HepG2 (cell line): ENCODE data around the gene TARM1. TPM values are rescaled to one million over a fixed set of nuclear protein-coding genes. Genes with fewer than 3 reads are reported as not detected.
A peak's percentile ranks its signal among the peaks of the same experiment; 100 is the strongest.

Experiments used
- ATAC-seq: fragments of 200-7000 bp; cut with Tn5 transposase; 3 replicates; pipeline ENCODE4 v1.9.1; 2020; ENCODE audit warnings: mild to moderate bottlenecking, moderate library complexity
- BruUV-seq: library from RNA; stranded (reverse); fragments of 400-500 nt; replicated peaks from 2 replicates; lab custom pipeline; 2021; lab: Mats Ljungman, UMichigan
- CTCF ChIA-PET: fragments of 300-600 bp; formaldehyde crosslinking; extraction: SDS; loops from one replicate; lab custom pipeline; 2021; ENCODE audit warnings: low total read pairs, inconsistent platforms, low intra/inter-chr PET ratio; lab: Yijun Ruan, JAX
- POLR2A ChIA-PET: fragments of 350-600 bp; sonication (Branson Sonifier 250); formaldehyde crosslinking; loops from one replicate; lab custom pipeline; 2020; ENCODE audit warnings: antibody characterized with exemption, inconsistent platforms; lab: Yijun Ruan, JAX
- DNase-seq: peaks from one replicate; pipeline ENCODE4 v3.0.0-alpha.2; 2015; ENCODE audit warnings: low spot score
- FAIRE-seq: peaks from 3 replicates; lab custom pipeline; 2011; peaks lifted over from hg19 to GRCh38; lab: Jason Lieb, UNC
- H2AFZ ChIP-seq: one replicate; pipeline ENCODE4 v1.6.1; 2011; ENCODE audit warnings: low read length, inconsistent platforms
- H3K27ac ChIP-seq: fragments of 300-600 bp; 3 replicates; pipeline ENCODE4 v1.8.0; 2011; ENCODE audit warnings: mixed run types, mild to moderate bottlenecking, mixed read lengths, low read length, inconsistent platforms; ENCODE audit not compliant: insufficient read depth; ENCODE audit errors: extremely low read length
- H3K27me3 ChIP-seq, 2 experiments: fragments of 200-600 bp in 1 of 2; 2 replicates in 1 of 2; 3 replicates in 1 of 2; pipeline versions ENCODE4 v1.6.0 to v1.8.0; 2011; ENCODE audit warnings: low read length in 2 of 2, mild to moderate bottlenecking in 2 of 2, moderate library complexity in 2 of 2, inconsistent platforms in 1 of 2; ENCODE audit not compliant: insufficient read depth in 2 of 2, control insufficient read depth in 1 of 2
- H3K36me3 ChIP-seq, 2 experiments: fragments of 200-600 bp in 1 of 2; replicated peaks in 1 of 2; 2 replicates in 1 of 2; 3 replicates in 1 of 2; pipeline versions ENCODE4 v1.5.1 to v1.8.0; 2011; ENCODE audit warnings: low read length in 2 of 2, inconsistent platforms in 1 of 2; ENCODE audit not compliant: insufficient read depth in 2 of 2, control insufficient read depth in 1 of 2
- H3K4me1 ChIP-seq: 2 replicates; pipeline ENCODE4 v1.5.1; 2012; ENCODE audit warnings: low read length, inconsistent platforms; ENCODE audit not compliant: insufficient read depth
- H3K4me2 ChIP-seq: 2 replicates; pipeline ENCODE4 v1.6.0; 2011; ENCODE audit warnings: low read depth, low read length, inconsistent platforms
- H3K4me3 ChIP-seq, 3 experiments: fragments of 200-600 bp in 1 of 3; sonication (generic), shearing (Covaris generic) in 1 of 3; replicated peaks in 1 of 3; 2 replicates each; pipeline ENCODE4 v1.5.1; 2011 to 2016; ENCODE audit warnings: low read length in 3 of 3, inconsistent platforms in 2 of 3, low read depth in 2 of 3, mild to moderate bottlenecking in 2 of 3, control low read depth in 1 of 3, mixed read lengths in 1 of 3; ENCODE audit not compliant: insufficient read depth in 1 of 3
- H3K79me2 ChIP-seq: one replicate; pipeline ENCODE4 v1.6.1; 2011; ENCODE audit warnings: low read length, inconsistent platforms; ENCODE audit not compliant: insufficient read depth
- H3K9ac ChIP-seq: 2 replicates; pipeline ENCODE4 v1.6.0; 2011; ENCODE audit warnings: mild to moderate bottlenecking, low read depth, low read length, inconsistent platforms; ENCODE audit not compliant: insufficient read depth
- H3K9me3 ChIP-seq: 2 replicates; pipeline ENCODE4 v1.5.1; 2012; ENCODE audit warnings: mild to moderate bottlenecking, low read length
- H4K20me1 ChIP-seq: 2 replicates; pipeline ENCODE4 v1.6.0; 2011; ENCODE audit warnings: inconsistent platforms, mild to moderate bottlenecking, low read length, moderate library complexity; ENCODE audit not compliant: insufficient read depth
- DNMT1 ChIP-seq: sonication (generic); formaldehyde crosslinking; IDR thresholded peaks from 2 replicates; pipeline ENCODE4 v1.5.1; 2020; ENCODE audit warnings: mild to moderate bottlenecking, missing genetic modification reagents
- YEATS4 ChIP-seq: sonication (generic); formaldehyde crosslinking; IDR thresholded peaks from 2 replicates; pipeline ENCODE4 v1.4.0; 2020; ENCODE audit warnings: missing genetic modification reagents, borderline replicate concordance
- ZNF468 ChIP-seq: sonication (generic); formaldehyde crosslinking; IDR thresholded peaks from 2 replicates; pipeline ENCODE4 v1.8.0; 2022; ENCODE audit warnings: mild to moderate bottlenecking, moderate library complexity, missing genetic modification reagents
- WGBS: methylation state at CpG from one replicate; pipeline ENCODE4 v1.1.6; 2017; ENCODE audit warnings: low lambda C conversion rate; 5-methylcytosine and 5-hydroxymethylcytosine counted together
- in situ Hi-C: cut with HindIII; loops from 2 replicates; pipeline ENCODE4 v1.10.0; 2017; ENCODE audit warnings: low pct_unique_long_range_greater_than_20kb; ENCODE audit not compliant: extremely low pct_ligation_motif_present
- intact Hi-C: fragments of 100-400 bp; cut with micrococcal nuclease; formaldehyde crosslinking; loops from one replicate; pipeline ENCODE4 v1.10.0; 2022; ENCODE audit not compliant: unreplicated experiment
- polyA plus RNA-seq, 8 experiments: library from polyadenylated mRNA; depleted of rRNA in 3 of 8; stranded (reverse) in 7 of 8; unstranded in 1 of 8; fragments of >200 nt; fragmentation: Illumina TruSeq in 4 of 8; extraction: Trizol in 4 of 8; gene quantifications; 2 replicates each; pipeline versions ENCODE4 v1.2.1 to v1.2.3, GENCODE V29; 2011 to 2016; ENCODE audit warnings: low read depth in 4 of 8, missing spikeins in 1 of 8, mixed read lengths in 1 of 8; ENCODE audit not compliant: insufficient read depth in 1 of 8
- total RNA-seq, 5 experiments: library from RNA; depleted of rRNA; stranded (reverse); fragments of >200 nt; fragmentation: Illumina TruSeq; extraction: Trizol; gene quantifications; 2 replicates each; pipeline ENCODE4 v1.2.3, GENCODE V29; 2016; ENCODE audit warnings: low read depth in 1 of 5
- TF ChIP-seq, protein P1 (sequence below): sonication (generic); formaldehyde crosslinking; IDR thresholded peaks from 2 replicates; pipeline ENCODE4 v1.9.0; 2021; ENCODE audit warnings: missing genetic modification reagents, borderline replicate concordance
- TF ChIP-seq, protein P2 (sequence below): sonication (generic); formaldehyde crosslinking; IDR thresholded peaks from 2 replicates; pipeline ENCODE4 v1.4.0; 2020; ENCODE audit warnings: missing genetic modification reagents
- TF ChIP-seq, protein P3 (sequence below): sonication (generic); formaldehyde crosslinking; IDR thresholded peaks from 2 replicates; pipeline ENCODE4 v1.5.0; 2020; ENCODE audit warnings: mild to moderate bottlenecking, missing genetic modification reagents, moderate library complexity
- TF ChIP-seq, protein P4 (sequence below): sonication (generic); formaldehyde crosslinking; IDR thresholded peaks from 2 replicates; pipeline ENCODE4 v1.5.0; 2020; ENCODE audit warnings: mild to moderate bottlenecking, missing genetic modification reagents

TARM1 gene
- total and polyA plus RNA-seq, 2 of the 13 experiments (the other 11 are each of a cell fraction or from before 2014, with no cell fraction given): not detected

DNA sequence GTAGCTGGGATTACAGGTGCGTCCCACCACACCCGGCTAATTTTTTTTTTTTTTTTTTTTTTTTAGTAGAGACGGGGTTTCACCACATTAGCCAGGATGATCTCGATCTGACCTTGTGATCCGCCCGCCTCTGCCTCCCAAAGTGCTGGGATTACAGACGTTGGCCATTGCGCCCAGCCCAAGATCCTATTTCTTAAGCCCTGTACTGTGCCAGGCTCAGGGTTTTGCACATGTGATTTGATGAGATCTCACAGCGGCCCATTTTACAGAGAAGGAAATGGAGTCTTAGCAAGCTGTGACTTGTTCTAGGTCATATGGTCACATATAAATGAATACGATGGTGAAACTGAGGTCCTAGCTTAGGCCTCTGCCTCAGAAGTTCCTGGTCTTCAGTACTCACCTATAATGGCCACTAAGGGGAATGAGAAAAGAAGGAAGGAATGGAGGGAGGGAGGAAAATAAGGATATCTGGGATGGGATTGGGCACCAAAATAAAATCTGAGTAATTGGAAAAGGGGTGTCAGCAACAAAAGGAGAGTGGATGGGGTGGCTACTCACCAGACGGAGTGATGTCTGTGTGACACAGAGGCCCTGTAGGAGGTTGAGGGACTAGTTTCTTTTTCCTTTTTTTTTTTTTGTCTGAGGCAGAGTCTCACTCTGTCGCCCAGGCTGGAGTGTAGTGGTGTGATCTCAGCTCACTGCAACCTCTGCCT lies 18.2 kb upstream of the TARM1 start:
- H3K36me3 ChIP-seq: no peaks in the 10 kb centered on the region
- no peak for DNase-seq
- no peak overlapping the region for H2AFZ ChIP-seq
- H3K79me2 ChIP-seq: peaks cover 9% of the 10 kb centered on the region
- 65% methylated on average over 12 of the region's 12 CpGs for WGBS
- intact Hi-C loops: no loop called here
- H3K4me1 ChIP-seq: peaks cover 27% of the 10 kb centered on the region
- peaks cover 0 to 16% of the 10 kb centered on the region in 2 experiments; a peak in 1 of 5 replicates for H3K27me3 ChIP-seq
- TF ChIP-seq YEATS4 (CRISPR knock-in tag) (no peak), DNMT1 (no peak), ZNF468 (CRISPR knock-in tag) (no peak)
- TF ChIP-seq, protein P1, sequence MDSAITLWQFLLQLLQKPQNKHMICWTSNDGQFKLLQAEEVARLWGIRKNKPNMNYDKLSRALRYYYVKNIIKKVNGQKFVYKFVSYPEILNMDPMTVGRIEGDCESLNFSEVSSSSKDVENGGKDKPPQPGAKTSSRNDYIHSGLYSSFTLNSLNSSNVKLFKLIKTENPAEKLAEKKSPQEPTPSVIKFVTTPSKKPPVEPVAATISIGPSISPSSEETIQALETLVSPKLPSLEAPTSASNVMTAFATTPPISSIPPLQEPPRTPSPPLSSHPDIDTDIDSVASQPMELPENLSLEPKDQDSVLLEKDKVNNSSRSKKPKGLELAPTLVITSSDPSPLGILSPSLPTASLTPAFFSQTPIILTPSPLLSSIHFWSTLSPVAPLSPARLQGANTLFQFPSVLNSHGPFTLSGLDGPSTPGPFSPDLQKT: no peak
- no peak overlapping the region for H3K4me3 ChIP-seq
- H3K9me3 ChIP-seq: no peaks in the 10 kb centered on the region
- FAIRE-seq: no peak
- CTCF ChIA-PET: no interaction called here
- no peak for ATAC-seq
- H4K20me1 ChIP-seq: no peaks in the 10 kb centered on the region
- BruUV-seq: no TSS peak
- H3K9ac ChIP-seq: no peak overlapping the region
- in situ Hi-C loops: no loop called here
- no peak overlapping the region for H3K4me2 ChIP-seq
- POLR2A ChIA-PET: no interaction called here
- H3K27ac ChIP-seq: no peak overlapping the region

DNA sequence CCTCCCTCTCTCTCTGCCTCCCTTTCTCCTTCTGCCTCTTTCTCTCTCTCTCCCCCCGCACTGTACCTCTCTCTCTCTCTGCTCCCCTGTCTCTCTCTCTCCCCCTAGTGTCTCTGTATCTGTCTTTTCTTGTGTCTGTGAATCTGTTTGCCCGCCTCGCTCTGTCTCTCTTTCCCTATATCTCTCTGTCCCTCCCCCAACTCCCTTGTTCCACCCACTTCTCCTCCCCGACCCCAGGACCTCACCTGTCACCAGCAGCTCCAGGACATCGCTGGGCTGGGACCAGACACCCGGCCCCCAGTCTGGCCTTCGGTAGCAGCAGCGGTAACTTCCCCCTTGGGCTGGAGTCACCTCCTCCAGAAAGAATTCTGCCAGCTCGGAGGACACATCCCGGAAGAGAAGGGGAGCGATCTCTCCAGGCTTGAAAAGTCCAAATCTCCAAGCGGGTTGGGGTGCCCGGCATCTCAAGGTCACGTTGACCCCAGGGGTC lies 15.5 kb upstream of the TARM1 start:
- Histone ChIP-seq H3K79me2 (no peaks in the 10 kb centered on the region), H3K27me3 (peaks cover 0 to 16% of the 10 kb centered on the region in 2 experiments; a peak in 1 of 5 replicates), H4K20me1 (no peaks in the 10 kb centered on the region), H3K9ac (peak overlapping the region; percentile 31; the same call in 1 of the 2 replicates), H3K9me3 (no peaks in the 10 kb centered on the region), H2AFZ (no peak overlapping the region), H3K36me3 (no peaks in the 10 kb centered on the region), H3K4me1 (peaks cover 18% of the 10 kb centered on the region), H3K27ac (no peak overlapping the region), H3K4me3 (peak overlapping the region; percentile 47 to 66 (median 62)), H3K4me2 (peak overlapping the region; percentile 90)
- POLR2A ChIA-PET: interaction anchor here (1.4 to 2.5 kb wide), 2 partner anchors 19 to 40 kb away, joined by 5 to 9 read pairs; partner anchors contain the start of genes CNOT3, PRPF31 and TFPT
- BruUV-seq: no TSS peak
- CTCF ChIA-PET: no interaction called here
- in situ Hi-C loops: no loop called here
- intact Hi-C loops: no loop called here
- ATAC-seq: peak; percentile 55
- WGBS: 3% methylated on average over 14 of the region's 14 CpGs
- FAIRE-seq: no peak
- no peak for DNase-seq
- TF ChIP-seq, protein P2, sequence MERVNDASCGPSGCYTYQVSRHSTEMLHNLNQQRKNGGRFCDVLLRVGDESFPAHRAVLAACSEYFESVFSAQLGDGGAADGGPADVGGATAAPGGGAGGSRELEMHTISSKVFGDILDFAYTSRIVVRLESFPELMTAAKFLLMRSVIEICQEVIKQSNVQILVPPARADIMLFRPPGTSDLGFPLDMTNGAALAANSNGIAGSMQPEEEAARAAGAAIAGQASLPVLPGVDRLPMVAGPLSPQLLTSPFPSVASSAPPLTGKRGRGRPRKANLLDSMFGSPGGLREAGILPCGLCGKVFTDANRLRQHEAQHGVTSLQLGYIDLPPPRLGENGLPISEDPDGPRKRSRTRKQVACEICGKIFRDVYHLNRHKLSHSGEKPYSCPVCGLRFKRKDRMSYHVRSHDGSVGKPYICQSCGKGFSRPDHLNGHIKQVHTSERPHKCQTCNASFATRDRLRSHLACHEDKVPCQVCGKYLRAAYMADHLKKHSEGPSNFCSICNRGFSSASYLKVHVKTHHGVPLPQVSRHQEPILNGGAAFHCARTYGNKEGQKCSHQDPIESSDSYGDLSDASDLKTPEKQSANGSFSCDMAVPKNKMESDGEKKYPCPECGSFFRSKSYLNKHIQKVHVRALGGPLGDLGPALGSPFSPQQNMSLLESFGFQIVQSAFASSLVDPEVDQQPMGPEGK (CRISPR knock-in tag): 0 out of 2 replicates have a peak, but pooled peaks have one; percentile 22
- TF ChIP-seq, protein P3, sequence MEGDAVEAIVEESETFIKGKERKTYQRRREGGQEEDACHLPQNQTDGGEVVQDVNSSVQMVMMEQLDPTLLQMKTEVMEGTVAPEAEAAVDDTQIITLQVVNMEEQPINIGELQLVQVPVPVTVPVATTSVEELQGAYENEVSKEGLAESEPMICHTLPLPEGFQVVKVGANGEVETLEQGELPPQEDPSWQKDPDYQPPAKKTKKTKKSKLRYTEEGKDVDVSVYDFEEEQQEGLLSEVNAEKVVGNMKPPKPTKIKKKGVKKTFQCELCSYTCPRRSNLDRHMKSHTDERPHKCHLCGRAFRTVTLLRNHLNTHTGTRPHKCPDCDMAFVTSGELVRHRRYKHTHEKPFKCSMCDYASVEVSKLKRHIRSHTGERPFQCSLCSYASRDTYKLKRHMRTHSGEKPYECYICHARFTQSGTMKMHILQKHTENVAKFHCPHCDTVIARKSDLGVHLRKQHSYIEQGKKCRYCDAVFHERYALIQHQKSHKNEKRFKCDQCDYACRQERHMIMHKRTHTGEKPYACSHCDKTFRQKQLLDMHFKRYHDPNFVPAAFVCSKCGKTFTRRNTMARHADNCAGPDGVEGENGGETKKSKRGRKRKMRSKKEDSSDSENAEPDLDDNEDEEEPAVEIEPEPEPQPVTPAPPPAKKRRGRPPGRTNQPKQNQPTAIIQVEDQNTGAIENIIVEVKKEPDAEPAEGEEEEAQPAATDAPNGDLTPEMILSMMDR: peak; percentile 46
- TF ChIP-seq, protein P4, sequence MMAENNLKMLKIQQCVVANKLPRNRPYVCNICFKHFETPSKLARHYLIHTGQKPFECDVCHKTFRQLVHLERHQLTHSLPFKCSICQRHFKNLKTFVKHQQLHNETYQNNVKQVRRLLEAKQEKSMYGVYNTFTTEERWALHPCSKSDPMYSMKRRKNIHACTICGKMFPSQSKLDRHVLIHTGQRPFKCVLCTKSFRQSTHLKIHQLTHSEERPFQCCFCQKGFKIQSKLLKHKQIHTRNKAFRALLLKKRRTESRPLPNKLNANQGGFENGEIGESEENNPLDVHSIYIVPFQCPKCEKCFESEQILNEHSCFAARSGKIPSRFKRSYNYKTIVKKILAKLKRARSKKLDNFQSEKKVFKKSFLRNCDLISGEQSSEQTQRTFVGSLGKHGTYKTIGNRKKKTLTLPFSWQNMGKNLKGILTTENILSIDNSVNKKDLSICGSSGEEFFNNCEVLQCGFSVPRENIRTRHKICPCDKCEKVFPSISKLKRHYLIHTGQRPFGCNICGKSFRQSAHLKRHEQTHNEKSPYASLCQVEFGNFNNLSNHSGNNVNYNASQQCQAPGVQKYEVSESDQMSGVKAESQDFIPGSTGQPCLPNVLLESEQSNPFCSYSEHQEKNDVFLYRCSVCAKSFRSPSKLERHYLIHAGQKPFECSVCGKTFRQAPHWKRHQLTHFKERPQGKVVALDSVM (CRISPR knock-in tag): peak; percentile 65; the same call in 1 of the 2 replicates
